Measurements from ENCODE around the gene NCBP2.
"Not testable (repeated sequence)": the region's sequence is repeated elsewhere in the genome, so short reads cannot be mapped to it uniquely, and the experiment has no call there.

The NCBP2 gene

DNA sequence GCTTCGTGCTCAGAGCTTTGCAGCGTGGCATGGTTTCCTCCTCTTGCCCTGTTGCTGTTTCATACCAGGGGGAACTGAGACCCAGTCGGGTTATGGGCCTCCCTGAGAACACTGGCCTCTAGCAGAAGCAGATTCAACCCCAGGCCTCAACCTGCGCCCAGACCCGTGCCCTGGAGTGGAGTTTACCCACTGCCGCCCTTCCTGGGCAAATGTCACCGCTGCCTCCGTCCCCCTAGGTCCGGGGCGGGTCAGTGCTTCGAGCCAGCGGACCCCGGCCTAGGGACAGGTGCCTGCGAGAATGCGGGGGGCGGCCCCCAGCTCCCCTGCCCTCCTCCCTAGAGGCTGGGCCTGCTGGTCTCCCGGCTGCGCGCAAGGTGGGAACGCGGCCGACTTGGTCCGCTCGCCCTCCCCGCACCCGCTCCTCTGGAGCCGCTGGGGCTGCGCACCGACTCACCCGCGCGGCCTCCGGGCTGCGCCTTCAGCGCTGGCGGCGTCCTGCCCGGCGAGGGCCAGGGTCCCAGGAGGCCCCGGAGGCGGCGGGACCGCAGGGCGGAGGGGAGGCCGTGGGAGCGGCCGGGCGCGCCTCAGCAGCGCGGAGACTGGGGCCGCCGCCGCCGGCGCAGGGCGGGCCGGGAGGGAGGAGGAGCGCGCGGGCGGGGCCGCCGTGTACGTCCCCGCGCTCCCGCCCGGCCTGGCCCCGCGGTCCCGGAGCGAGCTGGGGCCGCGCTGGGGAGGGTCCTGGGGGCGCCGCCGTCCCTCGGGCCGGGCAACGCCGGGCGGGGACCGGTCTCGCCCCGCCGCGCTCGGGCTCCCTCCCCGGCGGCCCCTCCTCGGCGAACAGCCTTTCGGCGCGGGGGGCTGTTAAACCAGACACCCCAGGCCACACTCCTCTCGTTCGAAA, 26.2 kb upstream of the NCBP2 start, which contains the start of gene PIGZ:
TSS of gene PIGZ (minus strand) at position 601 of the 901 bp plus-strand sequence. CDS start 16,802 bp downstream, outside the sequence.
- in situ Hi-C loops (cut with MboI; ENCODE audit: low sequenced_read_pairs), result no loop called here

GRCh38 chr3:196967412-196968232, 25.3 kb upstream of the NCBP2 start:
- in situ Hi-C loops (cut with MboI; ENCODE audit: low sequenced_read_pairs), result no loop called here

DNA sequence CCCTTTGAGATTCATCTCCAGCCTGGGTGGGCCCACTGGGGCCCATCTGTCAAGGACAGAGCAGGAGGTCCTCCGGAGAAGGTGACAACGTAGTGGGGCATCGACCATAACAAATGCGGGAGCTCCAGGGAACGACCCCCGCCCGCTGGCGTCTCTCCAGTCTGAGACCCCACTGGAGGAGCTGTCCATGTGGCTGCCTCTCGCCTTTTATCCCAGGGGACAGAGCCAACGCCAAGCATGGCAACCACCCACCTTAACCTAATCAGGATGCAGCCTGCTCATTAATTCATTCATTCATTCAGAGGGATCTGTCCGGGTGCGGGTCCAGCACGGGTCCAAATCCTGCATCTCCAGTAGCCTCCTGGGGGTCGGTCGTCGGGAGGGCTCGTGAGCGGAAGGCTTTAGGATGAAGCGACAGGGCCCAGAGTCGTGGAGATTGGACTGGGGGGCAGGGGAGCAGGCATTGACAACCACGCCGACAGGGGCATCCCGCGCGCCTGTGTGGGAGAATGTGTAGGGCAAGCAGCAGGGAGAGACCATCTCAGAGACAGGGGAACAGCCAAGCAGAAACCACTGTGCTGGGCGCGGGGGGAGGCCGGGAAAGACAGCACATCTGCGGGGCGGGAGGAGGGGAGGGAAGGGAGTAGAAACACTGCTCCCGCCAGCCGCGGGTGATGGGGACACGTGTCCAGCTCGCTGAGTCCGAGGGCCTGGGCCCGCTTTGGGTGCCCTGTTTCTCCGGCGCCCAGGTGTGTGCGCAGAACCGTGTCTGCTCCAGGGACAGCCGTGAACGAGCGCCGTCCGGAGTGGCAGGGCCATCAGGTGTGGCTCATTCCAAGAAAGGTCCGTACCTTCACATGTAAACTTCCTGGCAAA, 24.4 kb upstream of the NCBP2 start:
- in situ Hi-C loops (cut with MboI; ENCODE audit: low sequenced_read_pairs), result no loop called here

GRCh38 chr3:196965804-196966173, 23.5 kb upstream of the NCBP2 start:
- in situ Hi-C loops (cut with MboI; ENCODE audit: low sequenced_read_pairs), result no loop called here

GRCh38 chr3:196965112-196965803, 22.9 kb upstream of the NCBP2 start:
- in situ Hi-C loops (cut with MboI; ENCODE audit: low sequenced_read_pairs), result no loop called here

- in situ Hi-C loops (cut with MboI; ENCODE audit: low sequenced_read_pairs), result no loop called here
These were observed 21.3 kb upstream of the NCBP2 start for GRCh38 chr3:196963631-196963953.

- in situ Hi-C loops (cut with MboI; ENCODE audit: low sequenced_read_pairs), result no loop called here
These were observed 20.8 kb upstream of the NCBP2 start for GRCh38 chr3:196962930-196963630.

GRCh38 chr3:196962108-196962929, 20.0 kb upstream of the NCBP2 start:
- in situ Hi-C loops (cut with MboI; ENCODE audit: low sequenced_read_pairs), result no loop called here

DNA sequence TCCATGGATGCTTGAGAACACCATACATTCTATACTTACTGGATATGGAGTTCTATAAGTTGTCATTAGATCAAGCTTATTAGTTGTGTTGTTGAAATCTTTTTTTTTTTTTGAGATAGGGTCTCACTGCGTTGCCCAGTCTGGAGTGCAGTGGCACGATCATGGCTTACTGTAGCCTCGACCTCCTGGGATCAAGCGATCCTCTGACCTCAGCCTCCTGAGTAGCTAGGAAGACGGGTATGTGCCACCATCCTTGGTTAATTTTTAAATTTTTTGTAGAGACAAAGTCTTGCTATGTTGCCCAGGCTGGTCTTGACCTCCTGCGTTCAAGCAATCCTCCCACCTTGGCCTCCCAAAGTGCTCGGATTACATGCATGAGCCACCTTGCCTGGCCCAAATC, 12.5 kb upstream of the NCBP2 start:
- in situ Hi-C loops (cut with MboI; ENCODE audit: low sequenced_read_pairs), result no loop called here

DNA sequence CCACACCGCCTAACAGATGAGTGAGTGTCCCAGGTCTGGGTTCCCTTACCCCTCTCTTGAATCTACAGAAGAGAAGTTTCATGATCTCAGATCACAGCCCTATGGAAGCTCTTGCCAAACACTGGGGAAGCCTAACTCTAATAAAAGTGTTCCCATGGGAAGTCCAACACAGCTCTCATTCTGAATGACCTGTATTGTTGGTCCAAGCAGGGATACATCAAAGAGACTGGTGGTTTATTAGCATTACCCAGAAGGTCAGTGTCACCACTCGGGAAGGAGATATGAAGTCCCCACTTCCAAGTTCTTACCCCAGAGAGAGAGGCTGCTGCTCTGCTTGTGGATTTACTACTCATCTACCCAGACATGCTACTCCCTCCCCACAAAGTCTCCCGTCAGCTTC, 9.0 kb upstream of the NCBP2 start:
- in situ Hi-C loops (cut with MboI; ENCODE audit: low sequenced_read_pairs), result no loop called here

- in situ Hi-C loops (cut with MboI; ENCODE audit: low sequenced_read_pairs), result no loop called here
These were observed 7.4 kb upstream of the NCBP2 start for GRCh38 chr3:196949750-196950149.

DNA sequence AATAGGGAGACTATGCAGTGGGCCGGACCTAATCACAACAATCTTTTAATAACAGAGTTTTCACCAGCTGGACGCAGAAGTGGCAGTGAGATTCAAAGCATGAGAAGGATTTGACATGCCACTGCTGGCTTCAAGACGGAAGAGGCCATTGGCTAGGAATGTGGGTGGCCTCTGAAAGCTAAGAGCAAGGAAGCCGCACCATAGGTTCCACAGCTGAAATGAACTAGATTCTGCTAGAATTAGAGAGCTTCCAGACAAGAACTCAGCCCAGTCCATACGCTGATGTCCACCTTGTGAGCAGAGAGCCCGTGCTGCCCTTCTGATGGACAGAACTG, 6.9 kb upstream of the NCBP2 start:
- in situ Hi-C loops (cut with MboI; ENCODE audit: low sequenced_read_pairs), result no loop called here

- in situ Hi-C loops (cut with MboI; ENCODE audit: low sequenced_read_pairs), result no loop called here
These were observed 6.3 kb upstream of the NCBP2 start for GRCh38 chr3:196948442-196949284.

GRCh38 chr3:196947860-196948441, 5.6 kb upstream of the NCBP2 start:
- in situ Hi-C loops (cut with MboI; ENCODE audit: low sequenced_read_pairs), result no loop called here

DNA sequence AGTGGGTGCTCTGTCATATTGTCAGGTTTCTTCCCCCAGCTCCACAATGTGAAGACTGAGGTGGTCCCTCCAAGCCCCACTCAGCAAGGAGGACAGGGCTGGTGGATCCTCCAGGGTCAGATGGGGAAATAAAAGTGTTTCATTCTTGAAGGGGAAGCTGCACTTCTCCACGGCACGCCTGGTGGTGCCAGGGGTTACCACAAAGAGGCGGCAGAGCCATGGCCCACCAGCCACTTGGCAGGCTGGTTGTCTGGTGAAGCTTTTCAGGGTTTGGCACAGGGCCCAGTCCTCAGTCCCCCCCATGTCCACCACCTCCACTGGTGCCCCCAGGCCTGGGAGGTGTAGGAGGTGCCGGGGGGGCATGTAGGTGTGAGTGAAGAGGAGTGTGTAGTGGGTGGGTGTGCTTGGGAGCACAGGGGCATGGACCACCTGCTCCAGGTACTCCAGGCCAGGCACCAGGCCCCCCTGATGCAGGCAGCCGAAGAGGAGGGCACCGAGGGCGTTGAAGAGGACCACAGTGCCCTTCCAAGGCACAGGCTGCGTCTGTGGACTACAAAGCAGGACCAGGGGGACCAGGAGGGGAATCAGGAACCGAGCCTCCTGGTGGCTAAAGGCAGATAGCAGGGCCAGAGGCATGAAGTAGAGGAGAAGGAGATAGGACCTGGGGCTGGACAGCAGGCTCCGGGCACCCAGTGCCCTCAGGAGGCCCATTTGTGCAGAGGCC, 5.0 kb upstream of the NCBP2 start:
- in situ Hi-C loops (cut with MboI; ENCODE audit: low sequenced_read_pairs), result no loop called here

GRCh38 chr3:196944037-196944790, 1.9 kb upstream of the NCBP2 start:
- in situ Hi-C loops (cut with MboI; ENCODE audit: low sequenced_read_pairs), result not testable (repeated sequence)

GRCh38 chr3:196942915-196943277, 568 bp upstream of the NCBP2 start:
- in situ Hi-C loops (cut with MboI; ENCODE audit: low sequenced_read_pairs), result no loop called here

Data from HL-60/S4 (cell line).